Hepatocyte (in vitro differentiated cells): ENCODE measurements around the gene ASB4.

ENCODE experiments used
- CTCF ChIP-seq: fragments of 200-600 bp; sonication (generic); IDR thresholded peaks from 2 replicates; pipeline ENCODE4 v1.5.1; 2016; ENCODE audit warnings: antibody characterized with exemption, mild to moderate bottlenecking; ENCODE audit not compliant: poor library complexity
- EZH2 ChIP-seq: fragments of 200-600 bp; sonication (generic); IDR thresholded peaks from 2 replicates; pipeline ENCODE4 v1.6.1; 2016; ENCODE audit warnings: antibody characterized with exemption, mild to moderate bottlenecking, borderline replicate concordance

GRCh38 chr7:95490231-95490762 is 4.6 kb downstream of the ASB4 start:
- no peak for TF ChIP-seq CTCF
- no peak for TF ChIP-seq EZH2
